Measurements from ENCODE around the gene CTXN1.
"Not testable (repeated sequence)": the region's sequence is repeated elsewhere in the genome, so short reads cannot be mapped to it uniquely, and the experiment has no call there.

CTXN1 gene

DNA sequence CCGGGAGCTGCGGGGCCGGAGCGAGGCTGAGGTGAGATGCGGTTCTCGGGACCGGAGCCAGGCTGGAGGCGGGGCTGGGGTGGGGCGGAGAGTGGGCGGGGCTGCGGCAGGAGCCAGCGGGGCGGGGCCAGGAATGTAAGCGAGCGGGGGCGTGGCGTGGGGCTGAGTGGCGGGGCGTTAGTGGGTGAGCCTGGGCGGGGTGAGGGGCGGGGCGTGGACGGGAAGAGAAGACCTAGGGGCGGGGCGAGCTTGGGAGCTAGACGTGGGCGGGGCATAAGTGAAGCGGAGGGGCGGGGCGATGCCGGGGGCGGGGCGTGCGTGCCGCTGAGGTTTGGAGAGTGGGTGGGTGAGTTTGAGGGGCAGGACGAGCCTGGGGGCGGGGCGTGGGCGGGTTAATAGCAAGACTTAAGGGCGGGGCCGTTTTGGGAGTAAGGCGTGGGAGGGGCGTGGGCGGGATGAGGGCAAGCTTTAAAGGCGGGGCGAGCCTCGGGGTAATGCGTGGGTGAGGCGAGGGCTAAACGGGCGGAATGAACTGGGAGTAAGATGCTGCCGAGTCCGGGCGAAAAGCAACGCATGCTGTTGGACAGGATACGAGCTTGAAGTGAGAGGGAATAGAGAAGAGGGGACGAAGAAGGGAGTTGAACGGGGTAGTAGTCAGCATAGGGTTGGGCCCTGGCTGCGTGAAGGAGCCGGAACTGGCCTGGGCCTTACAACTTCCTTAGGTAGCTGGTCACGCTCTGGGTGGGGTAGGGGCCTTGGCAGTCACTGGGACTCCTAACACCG is 5.2 kb downstream of the CTXN1 start:
- H3K9me3 ChIP-seq (ENCODE audit: control insufficient read depth, low read length): no peaks in the 10 kb centered on the region
- peaks cover 32% of the 10 kb centered on the region for H3K4me1 ChIP-seq (ENCODE audit: control insufficient read depth, insufficient read depth, low read length)
- H3K36me3 ChIP-seq (ENCODE audit: control insufficient read depth, insufficient read depth, low read length): no peaks in the 10 kb centered on the region
- peak overlapping the region; percentile 64 for H3K9ac ChIP-seq (ENCODE audit: low read length)
- peak overlapping the region; percentile 72 for H3K4me3 ChIP-seq (ENCODE audit: low read length)
- peaks cover 40% of the 10 kb centered on the region for H3K27me3 ChIP-seq (ENCODE audit: control insufficient read depth, insufficient read depth, low read length)

DNA sequence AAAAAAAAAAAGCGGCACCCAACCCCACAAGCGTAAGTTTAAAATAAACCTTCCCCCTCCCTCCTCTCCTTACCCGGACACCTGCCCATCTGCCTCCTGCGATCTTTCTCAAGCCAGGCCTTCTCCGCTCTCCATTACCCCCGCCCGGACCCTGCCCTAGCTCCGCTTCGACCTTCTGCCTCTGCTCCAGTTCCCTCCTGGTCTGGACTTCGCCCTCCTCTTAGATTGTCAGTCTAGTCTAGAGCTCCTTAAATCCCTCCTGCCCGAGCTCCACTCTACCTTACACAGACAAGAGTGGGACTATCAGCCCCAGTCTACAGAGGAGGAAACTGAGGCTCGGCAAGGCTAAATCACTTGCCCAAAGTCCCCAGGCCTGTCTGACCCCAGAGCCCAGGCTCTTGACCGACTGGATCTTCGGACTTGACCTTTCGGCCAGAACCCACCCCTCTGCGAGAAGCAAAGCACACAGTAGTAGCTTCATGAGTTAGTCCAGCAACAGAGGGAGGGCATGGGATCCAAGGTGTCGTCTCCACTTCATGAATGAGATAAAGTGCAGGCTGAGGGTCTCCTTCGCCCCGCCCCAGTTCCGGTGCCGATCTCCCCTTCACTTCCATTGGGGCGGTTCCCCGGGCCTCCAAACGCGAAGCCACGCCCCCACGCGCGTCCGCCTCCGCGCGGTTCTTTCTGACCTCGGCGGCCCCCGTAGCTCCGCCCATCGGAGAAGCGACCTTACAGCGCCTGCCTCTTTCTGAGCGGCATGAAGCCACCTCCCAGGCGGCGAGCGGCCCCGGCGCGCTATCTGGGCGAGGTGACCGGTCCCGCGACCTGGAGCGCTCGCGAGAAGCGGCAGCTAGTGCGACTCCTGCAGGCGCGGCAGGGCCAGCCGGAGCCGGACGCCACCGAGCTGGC is 6.1 kb downstream of the CTXN1 start, which contains the start of gene SNAPC2:
TSS of gene SNAPC2 (plus strand) at position 729 of the 909 bp plus-strand sequence. CDS start at position 758, 29 bp downstream.
- Histone ChIP-seq H3K9ac (ENCODE audit: low read length) (peak within 1 kb of the TSS; percentile 64), H3K4me3 (ENCODE audit: low read length) (peak within 1 kb of the TSS; percentile 72), H3K36me3 (ENCODE audit: control insufficient read depth, insufficient read depth, low read length) (no peaks in the 10 kb centered on the region), H3K27me3 (ENCODE audit: control insufficient read depth, insufficient read depth, low read length) (peaks cover 48% of the 10 kb centered on the region), H3K4me1 (ENCODE audit: control insufficient read depth, insufficient read depth, low read length) (peaks cover 32% of the 10 kb centered on the region), H3K9me3 (ENCODE audit: control insufficient read depth, low read length) (no peaks in the 10 kb centered on the region)

DNA sequence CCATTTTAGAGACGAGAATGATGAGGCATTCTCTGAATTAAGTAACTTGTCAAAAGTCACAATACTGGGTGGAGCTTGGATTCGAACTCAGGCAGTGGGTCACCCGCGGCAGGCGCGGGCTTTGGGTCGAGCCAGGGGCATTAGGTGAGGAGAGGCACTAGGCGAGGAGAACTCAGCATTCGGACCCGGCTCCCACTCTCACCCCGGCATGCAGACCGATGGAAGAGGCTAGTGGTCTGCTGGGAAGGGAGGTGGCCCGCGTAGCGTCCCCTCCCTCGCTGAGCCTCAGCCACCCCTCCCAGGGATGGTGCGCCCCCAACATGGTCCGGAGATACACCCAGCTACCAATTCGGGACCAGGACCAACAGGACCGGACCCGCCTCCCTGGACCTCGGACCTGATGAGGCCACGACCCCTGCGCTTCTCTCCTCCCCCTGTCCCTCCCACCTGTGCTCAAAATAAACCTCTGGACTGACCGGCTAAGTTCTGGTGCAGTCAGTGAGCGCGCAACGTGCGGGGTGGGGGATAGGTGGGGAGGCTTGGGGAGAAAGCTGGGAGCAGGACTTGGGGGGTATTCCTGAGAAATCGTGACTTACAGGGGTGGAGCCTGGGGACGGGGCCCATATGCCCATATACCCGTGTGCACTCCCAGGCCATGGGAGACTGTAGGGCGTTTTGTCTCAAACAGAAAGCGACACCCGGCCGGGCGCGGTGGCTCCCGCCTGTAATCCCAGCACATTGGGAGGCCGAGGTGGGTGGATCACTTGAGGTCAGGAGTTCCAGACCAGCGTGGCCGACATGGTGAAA is 7.1 kb downstream of the CTXN1 start:
- Histone ChIP-seq H3K4me1 (ENCODE audit: control insufficient read depth, insufficient read depth, low read length) (peaks cover 32% of the 10 kb centered on the region), H3K4me3 (ENCODE audit: low read length) (no peak overlapping the region)

DNA sequence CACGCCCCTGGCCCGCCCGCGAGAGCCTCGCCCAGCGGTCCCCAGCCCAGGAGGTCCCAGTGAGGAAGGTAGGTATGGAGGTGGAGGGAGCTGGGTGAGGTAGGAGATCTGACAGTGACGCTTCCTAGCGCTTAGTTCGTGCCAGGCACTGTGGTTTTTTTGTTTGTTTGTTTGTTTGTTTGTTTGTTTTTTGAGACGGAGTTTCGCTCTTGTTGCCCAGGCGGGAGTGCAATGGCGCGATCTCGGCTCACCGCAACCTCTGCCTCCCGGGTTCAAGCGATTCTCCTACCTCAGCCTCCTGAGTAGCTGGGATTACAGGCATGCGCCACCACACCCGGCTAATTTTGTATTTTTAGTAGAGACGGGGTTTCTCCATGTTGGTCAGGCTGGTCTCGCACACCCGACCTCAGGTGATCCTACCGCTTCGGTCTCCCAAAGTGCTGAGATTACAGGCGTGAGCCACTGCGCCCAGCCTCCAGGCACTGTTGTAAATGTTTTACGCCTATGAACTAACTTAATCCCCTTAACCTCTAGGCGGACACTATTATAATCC is 7.8 kb downstream of the CTXN1 start:
- not testable (repeated sequence) for H3K36me3 ChIP-seq (ENCODE audit: control insufficient read depth, insufficient read depth, low read length); H3K4me3 ChIP-seq (ENCODE audit: low read length); H3K9me3 ChIP-seq (ENCODE audit: control insufficient read depth, low read length); H3K9ac ChIP-seq (ENCODE audit: low read length)
- H3K4me1 ChIP-seq (ENCODE audit: control insufficient read depth, insufficient read depth, low read length): peaks cover 32% of the 10 kb centered on the region
- peaks cover 60% of the 10 kb centered on the region for H3K27me3 ChIP-seq (ENCODE audit: control insufficient read depth, insufficient read depth, low read length)

More for the DNA sequence above, 7.1 kb downstream of the CTXN1 start:
- peaks cover 59% of the 10 kb centered on the region for H3K27me3 ChIP-seq (ENCODE audit: control insufficient read depth, insufficient read depth, low read length)
- H3K9me3 ChIP-seq (ENCODE audit: control insufficient read depth, low read length): no peaks in the 10 kb centered on the region
- no peaks in the 10 kb centered on the region for H3K36me3 ChIP-seq (ENCODE audit: control insufficient read depth, insufficient read depth, low read length)
- H3K9ac ChIP-seq (ENCODE audit: low read length): no peak overlapping the region

DNA sequence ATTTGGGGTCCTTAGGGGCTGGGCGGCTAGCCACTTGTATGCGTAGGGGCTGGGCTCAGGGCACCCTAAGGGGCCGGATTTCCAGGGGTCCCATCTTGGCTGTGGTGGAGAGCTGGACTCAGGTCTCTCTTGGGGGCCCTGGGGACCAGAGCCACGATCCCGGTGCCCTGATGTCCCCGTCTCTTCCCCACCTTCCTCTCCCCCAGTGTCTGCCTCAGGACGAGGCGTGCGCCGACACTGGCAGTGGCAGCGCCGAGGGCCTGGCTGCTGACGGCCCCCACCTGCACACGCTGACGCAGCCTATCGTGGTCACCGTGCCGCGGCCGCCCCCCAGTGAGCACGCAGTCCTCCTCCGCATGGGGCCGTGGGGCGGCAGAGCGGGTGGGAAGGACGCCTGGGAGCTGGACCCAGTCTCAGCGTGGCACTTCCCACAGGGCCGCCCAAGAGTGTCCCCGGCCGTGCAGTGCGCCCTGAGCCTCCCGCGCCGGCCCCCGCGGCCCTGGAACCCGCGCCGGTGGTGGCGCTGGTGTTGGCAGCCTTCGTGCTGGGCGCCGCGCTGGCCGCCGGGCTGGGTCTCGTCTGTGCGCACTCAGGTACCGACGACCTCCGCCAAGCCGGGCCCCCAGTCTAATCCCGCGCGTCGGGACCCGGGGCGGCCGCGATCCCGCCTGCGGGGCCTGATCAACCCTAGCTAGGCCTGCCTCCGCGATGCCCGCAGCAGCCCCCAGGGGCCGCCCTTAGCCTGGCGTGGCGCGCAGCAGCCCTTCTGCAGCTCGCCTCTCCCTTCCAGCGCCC is 8.5 kb downstream of the CTXN1 start:
- Histone ChIP-seq H3K36me3 (ENCODE audit: control insufficient read depth, insufficient read depth, low read length) (no peaks in the 10 kb centered on the region), H3K4me1 (ENCODE audit: control insufficient read depth, insufficient read depth, low read length) (peaks cover 32% of the 10 kb centered on the region), H3K4me3 (ENCODE audit: low read length) (no peak overlapping the region), H3K27me3 (ENCODE audit: control insufficient read depth, insufficient read depth, low read length) (peaks cover 60% of the 10 kb centered on the region), H3K9ac (ENCODE audit: low read length) (no peak overlapping the region), H3K9me3 (ENCODE audit: control insufficient read depth, low read length) (no peaks in the 10 kb centered on the region)

DNA sequence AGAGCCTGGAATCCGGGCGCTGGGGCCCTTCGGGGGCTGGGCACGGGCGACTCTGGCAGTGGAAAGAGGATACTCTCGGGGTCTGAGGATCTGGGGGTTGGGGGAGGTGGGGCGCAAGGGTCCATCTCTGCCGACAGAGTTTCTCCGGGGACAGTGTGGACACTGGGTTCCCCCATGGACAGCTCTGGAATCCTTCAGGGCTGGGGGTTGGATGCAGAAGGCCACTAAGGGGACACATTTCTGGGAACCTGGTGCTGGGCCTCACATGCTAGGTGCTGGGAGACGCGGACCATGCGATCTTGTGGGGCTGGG is 9.0 kb downstream of the CTXN1 start:
- no peak overlapping the region for H3K9ac ChIP-seq (ENCODE audit: low read length)
- H3K4me1 ChIP-seq (ENCODE audit: control insufficient read depth, insufficient read depth, low read length): peaks cover 28% of the 10 kb centered on the region
- no peak overlapping the region for H3K4me3 ChIP-seq (ENCODE audit: low read length)
- H3K9me3 ChIP-seq (ENCODE audit: control insufficient read depth, low read length): no peaks in the 10 kb centered on the region
- H3K36me3 ChIP-seq (ENCODE audit: control insufficient read depth, insufficient read depth, low read length): no peaks in the 10 kb centered on the region
- peaks cover 60% of the 10 kb centered on the region for H3K27me3 ChIP-seq (ENCODE audit: control insufficient read depth, insufficient read depth, low read length)

DNA sequence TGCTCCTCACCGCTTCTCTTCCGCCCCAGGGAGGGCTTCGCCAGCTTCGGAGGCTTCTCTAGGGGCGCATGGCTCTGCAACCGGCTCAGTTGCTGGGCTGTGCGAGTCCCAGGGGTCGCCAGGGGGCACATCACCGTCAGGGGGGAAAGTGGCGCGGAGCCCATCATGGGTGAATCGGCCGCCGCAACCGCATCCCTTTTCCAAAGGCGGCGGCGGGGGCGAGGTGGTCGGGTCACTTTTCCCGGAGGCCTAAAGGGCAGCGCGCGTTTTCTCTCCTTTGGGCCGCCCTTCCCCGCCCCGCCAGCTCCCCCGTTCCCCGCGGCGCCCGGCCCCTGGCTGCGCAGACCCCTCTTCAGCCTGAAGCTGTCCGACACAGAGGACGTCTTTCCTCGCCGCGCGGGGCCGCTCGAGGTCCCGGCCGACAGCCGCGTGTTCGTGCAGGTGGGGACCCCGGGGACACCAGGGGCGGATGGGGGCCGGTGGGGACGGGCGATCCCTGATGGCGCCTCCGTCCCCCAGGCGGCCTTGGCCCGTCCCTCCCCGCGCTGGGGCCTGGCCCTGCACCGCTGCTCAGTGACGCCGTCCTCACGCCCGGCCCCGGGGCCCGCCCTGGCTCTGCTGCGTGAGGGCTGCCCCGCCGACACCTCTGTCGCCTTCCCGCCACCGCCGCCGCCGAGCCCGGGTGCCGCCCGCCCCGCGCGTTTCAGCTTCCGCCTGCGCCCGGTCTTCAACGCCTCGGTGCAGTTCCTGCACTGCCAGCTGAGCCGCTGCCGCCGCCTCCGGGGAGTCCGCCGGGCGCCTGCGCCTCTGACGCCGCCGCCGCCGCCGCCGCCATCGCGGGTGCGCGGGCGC is 9.6 kb downstream of the CTXN1 start:
- peaks cover 22% of the 10 kb centered on the region for H3K4me1 ChIP-seq (ENCODE audit: control insufficient read depth, insufficient read depth, low read length)

DNA sequence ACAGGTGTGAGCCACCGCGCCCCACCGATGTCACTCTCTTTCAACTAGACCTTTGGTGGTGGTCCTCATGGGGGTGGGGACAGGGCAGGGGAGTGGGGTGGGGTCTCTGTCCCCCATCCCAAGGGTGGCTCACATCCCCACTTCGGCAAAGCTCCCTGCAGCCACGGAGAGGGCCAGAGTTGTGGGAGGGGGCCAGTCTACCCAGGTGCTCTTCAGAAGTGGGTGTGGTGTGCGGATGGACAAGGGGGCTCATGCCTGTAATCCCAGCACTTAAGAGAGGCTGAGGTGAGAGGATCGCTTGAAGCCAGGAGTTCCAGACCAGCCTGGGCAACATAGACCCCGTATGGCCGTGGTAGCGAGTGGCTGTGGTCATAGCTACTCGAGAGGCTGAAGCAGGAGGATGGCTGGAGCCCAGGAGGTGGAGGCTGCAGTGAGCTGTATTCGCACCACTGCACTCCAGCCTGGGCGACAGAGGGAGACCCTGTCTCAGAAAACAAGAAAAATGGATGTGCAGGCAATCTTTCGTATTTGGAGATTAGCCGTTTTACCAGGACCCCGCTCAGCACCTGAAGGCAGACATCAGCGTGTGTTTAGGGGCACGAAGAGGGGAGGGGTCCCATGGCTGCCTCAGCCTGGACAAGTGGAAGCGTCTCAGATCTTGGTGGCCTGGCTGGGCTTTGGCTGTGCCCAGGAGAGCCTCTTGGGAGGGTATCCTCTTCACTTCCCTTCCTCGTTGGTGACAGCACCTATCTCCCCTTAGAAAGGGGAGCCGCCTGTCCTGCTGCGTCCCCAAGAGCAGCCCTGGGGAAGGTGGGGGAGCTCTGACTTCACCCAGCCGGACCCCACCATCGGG is 10.5 kb downstream of the CTXN1 start:
- peaks cover 18% of the 10 kb centered on the region for H3K4me1 ChIP-seq (ENCODE audit: control insufficient read depth, insufficient read depth, low read length)
- no peaks in the 10 kb centered on the region for H3K36me3 ChIP-seq (ENCODE audit: control insufficient read depth, insufficient read depth, low read length)
- peaks cover 60% of the 10 kb centered on the region for H3K27me3 ChIP-seq (ENCODE audit: control insufficient read depth, insufficient read depth, low read length)

More for the DNA sequence above, 9.6 kb downstream of the CTXN1 start:
- Histone ChIP-seq H3K36me3 (ENCODE audit: control insufficient read depth, insufficient read depth, low read length) (no peaks in the 10 kb centered on the region), H3K4me3 (ENCODE audit: low read length) (no peak overlapping the region), H3K9me3 (ENCODE audit: control insufficient read depth, low read length) (no peaks in the 10 kb centered on the region), H3K27me3 (ENCODE audit: control insufficient read depth, insufficient read depth, low read length) (peaks cover 60% of the 10 kb centered on the region), H3K9ac (ENCODE audit: low read length) (no peak overlapping the region)

DNA sequence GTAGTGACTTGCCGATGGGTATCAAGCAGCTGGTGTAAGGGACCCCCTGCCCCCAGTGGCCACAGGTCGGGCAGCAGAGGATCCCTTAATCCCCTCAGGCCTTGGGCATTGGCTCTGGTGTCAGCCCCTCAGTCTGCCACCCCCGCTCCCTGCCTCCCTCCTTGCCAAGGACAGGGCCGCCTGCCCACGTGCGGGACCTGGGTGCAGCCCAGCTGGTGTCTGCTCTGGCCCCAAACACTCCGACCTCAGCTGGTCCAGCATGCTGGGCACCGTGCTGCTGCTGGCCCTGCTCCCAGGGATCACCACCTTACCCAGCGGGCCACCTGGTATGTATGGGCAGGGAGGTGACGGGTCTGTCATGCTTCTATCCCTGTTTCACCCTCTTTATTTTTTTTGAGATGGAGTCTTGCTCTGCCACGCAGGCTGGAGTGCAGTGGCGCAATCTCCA is 11.3 kb downstream of the CTXN1 start, which contains the start of gene TGFBR3L:
TSS of gene TGFBR3L (plus strand) at position 233 of the 448 bp plus-strand sequence.
- Histone ChIP-seq H3K9me3 (ENCODE audit: control insufficient read depth, low read length) (no peaks in the 10 kb centered on the region), H3K27me3 (ENCODE audit: control insufficient read depth, insufficient read depth, low read length) (peaks cover 59% of the 10 kb centered on the region), H3K36me3 (ENCODE audit: control insufficient read depth, insufficient read depth, low read length) (no peaks in the 10 kb centered on the region), H3K4me3 (ENCODE audit: low read length) (no peak within 1 kb of the TSS), H3K9ac (ENCODE audit: low read length) (no peak within 1 kb of the TSS), H3K4me1 (ENCODE audit: control insufficient read depth, insufficient read depth, low read length) (peaks cover 13% of the 10 kb centered on the region)

More for the DNA sequence above, 10.5 kb downstream of the CTXN1 start:
- H3K4me3 ChIP-seq (ENCODE audit: low read length): no peak overlapping the region
- no peaks in the 10 kb centered on the region for H3K9me3 ChIP-seq (ENCODE audit: control insufficient read depth, low read length)
- H3K9ac ChIP-seq (ENCODE audit: low read length): no peak overlapping the region

DNA sequence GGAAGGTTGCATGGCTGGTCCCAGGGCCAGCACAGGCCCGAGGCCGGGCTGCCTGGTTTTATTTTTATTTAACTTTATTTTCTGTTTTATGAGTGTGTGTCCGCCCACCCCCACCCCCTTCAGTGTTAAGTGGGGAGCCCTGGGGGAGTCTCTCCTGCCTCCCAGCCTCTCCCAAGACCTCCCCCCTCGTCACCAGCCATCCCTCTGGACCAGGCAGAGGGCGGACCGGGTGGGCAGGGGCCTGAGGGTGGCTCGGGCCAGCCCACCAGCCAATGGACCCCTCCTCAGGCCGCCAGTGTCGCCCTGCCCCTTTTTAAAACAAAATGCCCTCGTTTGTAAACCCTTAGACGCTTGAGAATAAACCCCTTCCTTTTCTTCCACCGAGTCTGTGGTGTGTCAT is 11.8 kb downstream of the CTXN1 start:
- no peak overlapping the region for H3K4me3 ChIP-seq (ENCODE audit: low read length)
- no peaks in the 10 kb centered on the region for H3K36me3 ChIP-seq (ENCODE audit: control insufficient read depth, insufficient read depth, low read length)
- peaks cover 9% of the 10 kb centered on the region for H3K4me1 ChIP-seq (ENCODE audit: control insufficient read depth, insufficient read depth, low read length)
- no peaks in the 10 kb centered on the region for H3K9me3 ChIP-seq (ENCODE audit: control insufficient read depth, low read length)
- H3K9ac ChIP-seq (ENCODE audit: low read length): no peak overlapping the region
- H3K27me3 ChIP-seq (ENCODE audit: control insufficient read depth, insufficient read depth, low read length): peaks cover 54% of the 10 kb centered on the region

Data from mucosa of stomach (tissue), 1 donor.